LoVo (cell line): ENCODE measurements around the gene GFRA4.

ENCODE experiments used
- DNase-seq: peaks from one replicate; pipeline ENCODE4 v3.0.0-alpha.2; 2016; ENCODE audit warnings: low spot score

The GFRA4 gene

DNA sequence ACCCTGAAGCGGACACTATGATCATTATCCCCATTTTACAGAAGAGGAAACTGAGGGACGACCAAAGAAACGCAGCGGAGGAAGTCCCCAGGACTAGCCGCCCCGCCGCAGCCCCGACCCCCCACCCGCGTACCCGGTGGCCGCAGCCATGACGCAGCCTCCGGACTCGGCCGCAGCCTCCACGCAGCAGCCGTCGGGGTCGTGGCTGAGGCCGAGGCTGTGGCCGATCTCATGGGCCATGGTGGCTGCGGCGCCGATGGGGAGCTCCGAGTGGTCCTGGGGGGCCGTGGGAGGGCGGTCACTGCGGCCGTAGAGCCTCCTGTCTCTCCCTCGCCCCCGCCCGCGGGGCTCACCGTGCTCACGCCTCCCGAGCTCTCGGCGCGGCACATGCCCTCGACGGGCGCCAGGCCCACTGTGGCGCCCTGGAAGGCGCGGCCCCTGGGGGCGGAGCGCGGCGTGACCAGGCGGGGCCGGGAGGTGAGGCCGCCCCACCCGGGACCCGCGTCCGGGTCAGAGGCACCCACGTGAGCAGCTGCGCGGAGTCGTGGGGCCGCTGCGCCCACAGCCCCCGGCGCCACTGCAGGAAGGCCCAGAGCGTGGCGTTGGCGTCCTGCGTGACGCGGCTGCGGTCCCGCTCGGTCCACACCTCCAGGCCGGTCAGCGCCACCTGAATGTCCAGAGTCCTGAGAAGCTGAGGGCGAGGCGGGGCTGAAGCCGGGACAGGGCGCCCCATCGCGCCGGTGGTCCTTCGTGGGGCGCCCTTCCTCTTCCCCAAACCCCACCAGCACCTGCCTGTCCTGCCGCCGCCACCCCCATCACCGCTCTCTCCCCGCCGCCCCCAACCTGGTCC, 10.2 kb upstream of the GFRA4 start:
- no peak for DNase-seq

DNA sequence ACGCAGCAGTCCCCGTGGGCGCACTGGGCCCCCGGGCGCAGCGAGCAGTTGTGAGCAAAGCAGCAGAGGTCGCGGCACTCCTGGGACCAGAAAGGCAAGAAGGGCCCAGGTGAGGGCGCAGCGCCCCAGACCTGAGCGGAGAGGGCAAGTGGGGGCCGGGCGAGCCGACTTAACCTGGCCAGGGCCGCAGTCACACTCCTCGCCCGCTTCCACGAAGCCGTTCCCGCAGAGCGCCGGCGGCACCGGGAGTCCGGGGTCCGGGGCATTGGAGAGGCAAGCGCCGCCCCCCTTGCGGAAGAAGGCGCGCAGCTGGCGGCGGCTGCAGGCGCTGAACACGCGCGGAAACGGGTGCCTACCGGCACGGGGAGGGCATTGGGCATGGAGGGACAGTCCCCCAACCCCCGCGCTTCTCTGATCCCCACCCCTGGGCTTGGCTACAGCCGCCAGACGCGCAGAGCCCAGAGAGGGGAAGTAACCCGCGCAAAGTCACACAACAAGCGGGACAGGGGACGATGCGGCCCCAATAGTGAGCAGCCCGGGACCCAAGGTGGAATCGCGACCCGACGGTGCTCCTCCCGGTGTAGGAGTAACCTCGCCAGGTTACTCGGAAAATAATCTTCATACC, 9.5 kb upstream of the GFRA4 start:
- DNase-seq: no peak

- DNase-seq: no peak
Measured at GRCh38 chr20:3671986-3672546, 8.9 kb upstream of the GFRA4 start.

GRCh38 chr20:3670945-3671344, 7.7 kb upstream of the GFRA4 start:
- DNase-seq: no peak

- no peak for DNase-seq
Measured at GRCh38 chr20:3670511-3670910, 7.3 kb upstream of the GFRA4 start.

DNA sequence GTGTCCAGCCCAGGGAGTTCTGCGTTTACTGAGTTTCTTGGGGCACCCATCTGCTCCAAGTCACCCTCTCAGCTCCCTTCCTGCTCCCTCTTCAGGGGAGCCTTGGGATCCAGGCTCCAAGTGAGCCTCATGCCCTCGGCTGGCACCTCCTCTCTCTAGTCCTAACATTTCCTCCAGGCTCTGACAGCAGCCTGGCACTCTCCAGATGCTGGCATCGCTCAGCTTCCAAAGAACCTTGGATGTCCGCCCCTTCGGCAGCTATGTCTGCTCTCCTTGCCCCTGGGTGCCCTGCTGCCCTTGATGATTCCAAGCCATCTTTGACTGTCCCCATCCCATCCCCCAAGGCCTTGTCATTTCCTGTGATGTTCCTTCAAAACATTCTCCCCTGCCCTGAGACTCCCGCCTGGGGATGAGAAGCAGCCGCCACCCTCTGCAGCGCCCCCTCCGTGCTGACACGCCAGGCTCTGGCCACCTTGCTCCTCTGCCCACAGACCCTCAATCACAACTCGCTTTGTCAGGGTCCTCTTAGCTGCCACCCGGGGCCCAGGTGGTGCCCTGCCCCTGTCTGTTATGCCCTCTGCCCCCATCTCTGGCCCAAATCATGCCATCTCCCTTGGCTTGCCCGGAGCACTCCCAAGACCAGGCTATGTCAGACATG, 6.6 kb upstream of the GFRA4 start:
- DNase-seq: no peak

- no peak for DNase-seq
Measured at GRCh38 chr20:3667434-3668037, 4.3 kb upstream of the GFRA4 start.

- no peak for DNase-seq
Measured at GRCh38 chr20:3663858-3664257, 659 bp upstream of the GFRA4 start.

GRCh38 chr20:3661814-3662665, 1.2 kb downstream of the GFRA4 start:
- DNase-seq: no peak

GRCh38 chr20:3661060-3661813, 2.0 kb downstream of the GFRA4 start:
- DNase-seq: no peak

- DNase-seq: no peak
Measured at GRCh38 chr20:3660262-3661059, 2.7 kb downstream of the GFRA4 start.

DNA sequence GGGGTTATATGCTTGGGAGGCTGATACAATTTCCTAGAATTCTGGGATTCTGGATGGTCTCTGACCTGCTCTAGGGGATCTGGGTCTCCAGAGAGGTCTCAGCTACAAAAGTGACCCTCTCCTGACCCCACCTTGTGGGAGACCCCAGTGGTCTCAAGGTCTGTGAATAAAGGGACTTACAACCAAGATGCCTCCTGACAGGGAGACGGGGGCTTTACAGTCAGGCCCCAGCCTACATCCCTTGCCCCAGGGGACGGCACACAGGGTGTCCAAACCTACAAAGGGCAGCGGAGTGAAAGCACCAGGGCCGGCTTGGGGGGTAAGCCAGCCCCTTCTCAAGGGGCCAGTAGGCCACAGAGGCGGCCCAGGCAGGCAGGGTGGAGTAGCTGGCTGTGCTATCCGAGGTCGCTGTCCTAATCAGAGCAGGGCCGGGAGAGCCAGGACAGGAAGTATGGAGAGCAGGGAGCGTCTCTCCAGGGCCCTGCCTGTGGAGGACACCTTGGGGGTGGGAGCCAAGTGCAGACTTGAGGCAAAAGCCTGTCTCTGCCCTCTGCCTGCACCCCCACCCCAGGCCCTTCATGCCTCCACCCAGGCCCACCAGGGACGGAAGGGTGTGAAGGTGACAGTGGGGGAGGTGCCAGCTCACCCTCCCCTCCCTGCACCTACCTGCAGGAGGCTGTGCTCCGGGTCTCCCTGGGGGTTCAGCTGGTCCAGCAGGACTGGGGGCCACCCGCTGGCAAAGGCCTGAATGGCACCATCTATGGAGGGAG, 3.5 kb downstream of the GFRA4 start:
- no peak for DNase-seq

GRCh38 chr20:3658716-3659491, 4.3 kb downstream of the GFRA4 start:
- no peak for DNase-seq

DNA sequence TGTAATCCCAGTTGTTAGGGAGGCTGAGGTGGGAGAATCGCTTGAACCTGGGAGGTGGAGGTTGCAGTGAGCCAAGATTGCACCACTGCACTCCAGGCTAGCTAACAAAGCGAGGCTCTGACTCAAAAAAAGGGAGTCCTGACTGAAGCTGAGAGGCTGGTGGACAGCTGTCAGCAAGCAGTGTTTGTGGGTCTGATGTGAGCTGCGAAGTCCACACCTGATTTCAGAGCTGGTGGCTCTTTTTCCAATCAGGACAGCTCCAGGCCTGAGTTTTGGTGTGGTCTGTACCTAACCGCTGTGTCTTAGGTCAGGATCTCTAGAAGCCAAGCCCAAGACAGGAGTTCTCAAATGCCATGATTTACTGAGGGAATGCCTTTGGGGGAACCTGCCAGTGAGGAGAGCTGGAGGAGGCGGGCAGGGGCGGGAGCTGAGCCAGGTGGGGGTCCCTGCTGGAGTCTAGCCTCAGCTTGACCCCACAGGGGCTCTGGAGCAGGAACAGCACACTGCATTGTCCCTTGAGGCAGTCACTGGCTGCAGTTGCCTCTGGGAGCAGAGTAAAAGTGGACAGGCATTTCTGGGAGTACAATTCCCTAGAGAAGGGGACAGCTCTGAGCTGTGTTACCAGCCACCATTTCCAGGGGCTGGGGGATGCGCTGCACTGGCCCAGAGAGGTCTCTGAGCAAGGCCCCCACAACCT, 5.0 kb downstream of the GFRA4 start:
- DNase-seq: no peak

DNA sequence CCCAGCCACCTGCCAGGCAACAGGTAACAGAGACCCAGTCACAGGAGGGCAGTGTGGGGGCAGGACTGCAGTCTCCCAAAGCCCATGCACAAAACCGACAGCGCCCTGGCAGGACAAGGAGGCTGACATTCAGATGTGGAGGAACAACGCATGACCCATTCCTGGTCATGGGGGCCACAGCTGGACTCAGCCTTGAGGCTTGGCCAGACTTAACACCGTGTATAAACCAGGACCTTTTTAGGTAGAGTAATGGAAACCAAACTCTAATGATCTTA, 8.1 kb downstream of the GFRA4 start:
- no peak for DNase-seq

DNA sequence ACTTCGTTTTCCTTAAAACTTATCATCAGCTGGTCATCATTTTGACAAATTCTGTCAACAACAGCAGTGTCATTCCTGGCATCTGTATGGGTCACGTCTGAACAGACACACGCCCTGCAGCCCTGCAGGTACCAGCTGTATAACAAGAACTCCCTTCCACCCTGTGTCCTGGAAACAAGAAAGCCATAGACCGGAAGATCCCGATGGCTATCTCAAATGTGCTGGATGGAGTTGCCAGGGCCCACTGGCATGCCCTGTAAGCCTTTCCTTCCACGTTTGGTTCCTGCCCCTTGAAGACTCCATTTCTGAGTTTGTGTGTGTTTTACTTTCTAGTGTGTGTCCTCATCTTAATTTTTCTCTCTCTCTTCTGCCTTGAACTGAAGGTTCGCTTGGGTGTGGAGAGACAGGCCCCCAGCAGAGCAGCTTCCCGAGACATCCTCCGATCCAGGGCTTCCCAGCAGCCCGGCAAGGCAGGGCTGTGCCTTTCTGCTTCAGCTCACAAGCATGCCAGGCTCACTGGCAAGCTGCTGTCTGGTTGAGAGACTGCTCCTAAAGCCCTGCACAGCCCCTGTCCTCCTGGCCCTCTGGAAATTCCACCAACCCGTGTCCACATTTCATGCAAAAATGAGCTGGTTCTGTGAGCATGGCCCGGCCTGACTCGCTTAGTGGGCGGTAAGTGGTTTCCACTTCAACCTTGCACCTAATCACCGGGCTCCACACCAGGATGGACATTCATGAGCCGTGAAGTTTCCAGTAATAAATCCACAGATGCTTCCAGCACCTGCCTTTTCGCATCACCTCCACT, 8.7 kb downstream of the GFRA4 start:
- DNase-seq: no peak

- DNase-seq: no peak
Measured at GRCh38 chr20:3653921-3654320, 9.3 kb downstream of the GFRA4 start.
